Fibroblast of lung (primary cell): ENCODE measurements around the gene LRTM1.

ENCODE experiments used
- EZH2 ChIP-seq: IDR thresholded peaks from 2 replicates; pipeline ENCODE4 v1.5.1; 2012; ENCODE audit warnings: low read length, control low read depth, mild to moderate bottlenecking; ENCODE audit errors: missing control alignments
- TF ChIP-seq, protein P1 (sequence below), 2 donors: IDR thresholded peaks in 1 of 2; conservative IDR thresholded peaks in 1 of 2; 1 replicate in 1 of 2; 2 replicates in 1 of 2; pipeline ENCODE4 v1.5.1; 2011 to 2012; ENCODE audit warnings: low read length in 2 of 2, control low read depth in 1 of 2, inconsistent platforms in 1 of 2, low read depth in 1 of 2, mild to moderate bottlenecking in 1 of 2

DNA sequence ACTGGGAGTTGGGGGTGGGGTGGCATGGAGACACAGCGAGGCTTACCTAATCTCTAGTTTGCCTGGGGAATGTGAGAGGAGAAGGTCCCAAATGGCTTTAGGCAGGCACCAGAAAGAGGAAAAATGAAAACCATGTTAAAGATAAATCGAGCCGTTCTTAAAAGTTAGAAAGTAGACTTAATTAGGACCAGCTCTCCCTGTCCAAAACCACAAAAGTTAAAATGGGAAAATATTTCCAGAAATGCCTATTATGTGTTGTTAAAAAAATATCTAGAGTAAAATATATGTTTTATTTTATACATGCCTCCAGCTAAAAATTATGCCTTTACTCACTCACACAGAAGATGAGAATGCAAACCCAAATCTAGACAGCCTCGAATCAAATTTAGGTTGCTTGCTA, 50.1 kb downstream of the LRTM1 start:
- TF ChIP-seq EZH2: no peak
- TF ChIP-seq, protein P1, sequence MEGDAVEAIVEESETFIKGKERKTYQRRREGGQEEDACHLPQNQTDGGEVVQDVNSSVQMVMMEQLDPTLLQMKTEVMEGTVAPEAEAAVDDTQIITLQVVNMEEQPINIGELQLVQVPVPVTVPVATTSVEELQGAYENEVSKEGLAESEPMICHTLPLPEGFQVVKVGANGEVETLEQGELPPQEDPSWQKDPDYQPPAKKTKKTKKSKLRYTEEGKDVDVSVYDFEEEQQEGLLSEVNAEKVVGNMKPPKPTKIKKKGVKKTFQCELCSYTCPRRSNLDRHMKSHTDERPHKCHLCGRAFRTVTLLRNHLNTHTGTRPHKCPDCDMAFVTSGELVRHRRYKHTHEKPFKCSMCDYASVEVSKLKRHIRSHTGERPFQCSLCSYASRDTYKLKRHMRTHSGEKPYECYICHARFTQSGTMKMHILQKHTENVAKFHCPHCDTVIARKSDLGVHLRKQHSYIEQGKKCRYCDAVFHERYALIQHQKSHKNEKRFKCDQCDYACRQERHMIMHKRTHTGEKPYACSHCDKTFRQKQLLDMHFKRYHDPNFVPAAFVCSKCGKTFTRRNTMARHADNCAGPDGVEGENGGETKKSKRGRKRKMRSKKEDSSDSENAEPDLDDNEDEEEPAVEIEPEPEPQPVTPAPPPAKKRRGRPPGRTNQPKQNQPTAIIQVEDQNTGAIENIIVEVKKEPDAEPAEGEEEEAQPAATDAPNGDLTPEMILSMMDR (conservative IDR thresholded peaks at IDR 0.05 in 1 of 2, IDR thresholded peaks at IDR 0.05 in 1 of 2; ENCODE audit: low read depth in 1 of 2, low read length in 2 of 2): no peak
